Inflammatory macrophage treated with lipopolysaccharide for 1 hour (primary cell): Measurements from ENCODE around the gene ELMO1.

Experiments
- DNase-seq, 2 donors: peaks; one replicate each; pipeline ENCODE4 v3.0.0-alpha.2; 2020 to 2022

ELMO1 gene

DNA sequence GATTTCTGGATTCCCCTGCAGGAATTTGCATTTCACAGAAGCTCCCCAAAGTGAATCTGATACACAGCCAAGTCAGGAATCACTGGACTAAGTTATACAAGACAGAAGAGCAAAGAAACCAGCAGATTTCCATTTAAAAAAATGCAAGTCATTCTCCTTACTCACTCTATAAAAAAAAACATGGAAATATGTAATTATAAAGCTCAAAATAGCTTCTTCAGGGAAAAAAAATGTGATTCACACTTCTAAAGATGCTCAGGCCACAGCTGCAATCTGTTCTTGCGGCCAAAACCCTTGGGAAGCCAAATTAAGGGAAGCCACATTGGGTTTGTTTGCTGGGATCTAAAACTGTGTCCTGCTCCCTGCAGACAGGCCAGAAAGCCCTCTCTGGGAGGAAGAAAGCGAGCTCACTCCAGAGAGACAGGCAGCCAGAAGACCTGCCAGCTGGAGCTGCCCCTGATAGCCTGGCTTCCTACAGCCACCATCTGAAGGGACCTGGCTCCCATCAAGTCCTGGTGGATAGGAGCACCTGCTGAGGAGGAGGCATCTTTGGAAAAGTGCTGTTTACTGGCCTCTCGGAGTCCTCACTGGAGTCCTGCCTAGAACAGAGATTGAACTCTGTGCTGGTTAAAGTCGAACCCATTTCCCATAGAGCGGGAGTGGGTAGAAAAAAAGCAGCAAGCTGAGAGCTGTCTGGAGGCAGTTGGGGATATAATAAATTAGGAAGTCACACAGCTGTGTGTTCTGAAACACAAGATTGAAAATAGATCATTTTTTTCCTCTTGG lies 365.2 kb downstream of the ELMO1 start:
- DNase-seq, result no peak

DNA sequence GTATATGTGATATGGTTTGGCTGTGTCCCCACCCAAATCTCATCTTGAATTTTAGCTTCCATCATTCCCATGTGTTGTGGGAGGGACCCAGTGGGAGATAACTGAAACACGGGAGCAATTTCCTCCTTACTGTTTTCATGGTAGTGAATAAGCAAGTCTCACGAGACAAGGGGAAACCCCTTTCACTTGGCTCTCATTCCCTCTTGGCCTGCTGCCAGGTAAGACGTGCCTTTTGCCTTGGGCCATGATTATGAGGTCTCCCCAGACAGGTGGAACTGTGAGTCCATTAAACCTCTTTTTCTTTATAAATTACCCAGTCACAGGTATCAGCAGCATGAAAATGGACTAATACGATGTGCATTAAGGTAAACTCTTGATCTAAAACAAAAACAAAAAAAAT lies 367.2 kb downstream of the ELMO1 start:
- DNase-seq, result peak in 1 of 2 donors; percentile 25

DNA sequence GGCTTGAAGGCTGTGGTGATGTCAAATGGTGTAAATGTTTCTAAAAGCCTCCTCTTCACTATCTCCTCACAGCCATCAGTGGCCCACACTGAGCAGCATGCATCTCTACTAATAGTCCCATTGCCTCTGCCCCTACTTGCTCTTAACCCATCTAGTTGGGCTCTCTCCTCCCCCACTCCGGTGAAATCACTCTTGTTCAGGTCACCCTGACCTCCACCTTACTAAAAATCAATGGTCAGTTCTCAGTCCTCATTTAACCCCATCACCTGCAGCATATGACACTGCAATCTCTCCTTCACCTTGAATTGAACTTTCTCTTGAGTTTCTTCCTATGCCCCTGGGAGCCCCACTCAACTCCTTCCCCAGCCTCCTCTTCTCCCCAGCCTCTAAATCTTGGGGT lies 369.2 kb downstream of the ELMO1 start:
- DNase-seq, result no peak

DNA sequence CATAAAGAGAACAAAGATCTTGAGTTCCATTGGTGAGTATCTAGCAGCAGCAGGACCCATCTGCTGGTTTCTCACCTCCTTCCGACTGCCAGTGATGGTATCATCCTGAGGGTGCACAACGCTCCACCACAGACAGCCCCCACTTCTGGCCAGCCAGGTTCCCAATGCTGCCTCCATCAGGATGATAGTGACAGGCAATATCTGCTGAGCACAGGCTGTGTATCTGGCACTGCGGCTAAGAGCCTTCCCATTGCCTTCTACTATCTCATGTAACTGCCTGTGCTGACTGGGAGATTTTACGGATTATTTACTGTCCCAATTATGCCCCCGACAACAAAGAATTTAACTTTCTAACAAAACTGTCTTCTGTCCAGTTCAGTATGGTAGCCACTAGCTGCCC lies 372.0 kb downstream of the ELMO1 start:
- no peak for DNase-seq

DNA sequence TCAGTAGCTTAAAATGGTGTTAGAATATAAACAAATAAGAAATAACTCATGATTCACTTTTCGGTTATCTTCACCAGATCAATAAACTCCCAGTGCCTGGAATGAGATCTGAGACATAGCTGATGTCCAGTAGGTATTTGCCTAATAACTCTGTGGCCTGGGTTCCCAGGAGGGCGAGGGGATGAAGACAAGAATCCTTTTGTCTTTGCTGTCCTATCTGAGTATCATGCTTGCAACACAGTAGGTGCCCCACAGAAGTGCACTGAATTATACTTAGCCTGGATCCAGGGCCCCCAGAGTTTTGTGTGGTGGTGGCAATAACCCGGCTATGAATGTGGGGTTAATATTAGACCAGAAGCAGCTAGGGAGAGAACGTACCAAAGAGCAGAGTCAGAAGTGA lies 374.3 kb downstream of the ELMO1 start:
- DNase-seq, result no peak

DNA sequence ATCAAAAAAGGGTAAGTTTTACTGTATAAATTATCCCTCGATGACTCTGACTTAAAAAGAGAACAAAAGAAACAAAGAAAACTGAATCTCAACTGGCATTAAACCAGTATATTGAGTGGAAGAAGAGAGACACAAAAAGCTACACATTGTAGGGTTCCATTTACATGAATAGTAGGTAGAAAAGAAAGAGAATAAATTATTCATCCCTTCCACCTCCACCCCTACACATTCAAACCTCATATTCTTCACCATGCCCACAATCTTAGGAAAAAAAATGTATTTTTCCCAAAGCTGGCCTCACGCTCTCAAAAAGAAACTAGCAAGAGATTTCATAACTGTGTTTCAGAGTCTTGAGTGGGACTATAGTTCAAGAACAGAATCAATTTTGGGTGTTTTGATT lies 377.5 kb downstream of the ELMO1 start:
- DNase-seq, result no peak

DNA sequence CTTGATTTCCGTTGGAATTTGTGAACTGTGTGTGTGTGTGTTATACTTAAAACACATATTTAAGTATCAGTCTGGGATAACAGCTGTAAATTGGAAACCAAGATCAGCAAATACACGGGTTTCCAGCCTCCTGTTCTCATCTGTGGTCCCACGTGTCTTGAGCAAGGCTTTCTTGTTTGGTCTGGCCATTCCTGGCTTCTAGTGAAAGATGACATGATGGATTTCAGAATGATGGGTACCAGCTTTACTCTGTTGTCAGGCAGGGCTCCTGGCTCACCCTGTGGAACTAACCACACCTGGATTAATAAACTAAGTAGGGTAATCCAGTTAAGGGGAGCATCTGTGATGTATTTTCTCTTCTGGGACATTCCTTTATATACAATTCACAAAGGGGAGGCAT lies 378.2 kb downstream of the ELMO1 start:
- DNase-seq, result no peak

DNA sequence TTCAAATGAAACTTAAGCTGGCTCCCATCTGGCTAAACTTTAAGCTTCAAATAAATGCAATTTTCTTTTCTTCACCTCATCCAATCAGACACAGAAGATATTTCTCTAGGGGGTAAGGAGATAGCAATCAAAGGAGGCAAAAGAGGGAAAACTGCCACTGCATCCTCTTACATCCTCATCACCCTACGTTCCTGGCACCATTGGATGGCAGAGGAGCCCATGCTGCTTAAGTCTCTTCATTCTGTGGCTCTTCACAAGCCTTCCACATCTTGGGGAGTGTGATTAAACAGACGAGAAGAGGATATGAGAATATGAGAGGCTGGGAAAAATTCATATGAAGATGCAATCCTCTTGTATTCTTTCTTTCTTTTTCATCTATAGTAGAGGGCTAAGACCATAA lies 378.6 kb downstream of the ELMO1 start:
- DNase-seq, result no peak

DNA sequence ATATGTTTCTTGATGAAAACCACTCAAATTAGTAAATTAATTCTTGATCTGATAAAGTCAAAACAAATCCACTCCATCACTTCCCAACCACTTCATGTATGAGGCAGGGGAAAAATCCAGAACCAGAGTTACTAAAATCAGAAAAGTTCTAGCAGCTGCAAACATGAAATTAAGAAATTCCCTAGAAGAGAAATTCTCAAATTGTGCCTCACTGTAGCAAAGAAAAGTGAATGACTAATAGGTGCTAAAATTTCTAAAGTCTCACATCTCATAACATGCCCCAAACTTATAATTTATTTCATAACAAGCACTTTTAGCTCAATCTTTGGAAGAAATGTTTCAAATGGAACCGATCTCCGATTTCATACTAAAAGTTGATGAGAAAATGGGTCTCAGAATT lies 379.3 kb downstream of the ELMO1 start:
- DNase-seq, result peak in 1 of 2 donors; percentile 33

DNA sequence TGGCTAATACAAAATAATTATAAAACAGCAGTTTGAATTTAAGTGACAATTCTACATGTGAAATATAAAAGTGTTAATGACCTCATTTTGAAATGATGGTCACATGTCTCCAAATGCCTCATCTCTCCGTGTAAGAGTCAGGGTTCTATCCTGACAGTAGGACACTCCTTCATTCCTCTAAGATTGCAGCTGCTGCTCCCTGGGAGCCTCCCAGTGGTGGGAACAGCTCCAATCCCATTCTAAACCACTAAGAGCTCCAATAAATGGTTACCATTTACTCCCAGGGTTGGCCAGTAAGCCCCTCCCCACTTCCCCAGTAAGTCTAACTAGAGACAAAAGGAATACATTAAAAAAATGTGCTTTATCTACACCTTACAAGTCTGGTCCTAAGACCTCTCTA lies 379.8 kb downstream of the ELMO1 start:
- DNase-seq, result no peak

DNA sequence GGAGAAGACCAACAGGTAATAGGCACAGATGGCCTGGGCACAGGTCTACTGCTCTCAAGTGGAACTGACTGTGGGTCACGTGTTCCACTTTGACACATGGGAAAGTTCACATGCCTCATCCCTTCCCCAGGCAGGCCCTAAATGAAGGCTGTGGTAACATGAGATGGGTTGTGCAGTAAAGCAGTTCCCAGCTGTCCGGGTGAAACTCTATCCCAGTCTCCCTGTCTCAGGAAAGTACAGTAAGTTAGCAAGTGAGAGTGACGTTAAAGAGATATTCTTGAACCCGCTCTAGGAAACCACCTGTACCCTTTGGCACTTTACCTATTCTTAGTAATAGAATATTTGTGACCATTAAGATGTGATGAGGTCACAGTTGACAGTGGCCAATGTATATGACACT lies 380.6 kb downstream of the ELMO1 start:
- DNase-seq, result no peak

DNA sequence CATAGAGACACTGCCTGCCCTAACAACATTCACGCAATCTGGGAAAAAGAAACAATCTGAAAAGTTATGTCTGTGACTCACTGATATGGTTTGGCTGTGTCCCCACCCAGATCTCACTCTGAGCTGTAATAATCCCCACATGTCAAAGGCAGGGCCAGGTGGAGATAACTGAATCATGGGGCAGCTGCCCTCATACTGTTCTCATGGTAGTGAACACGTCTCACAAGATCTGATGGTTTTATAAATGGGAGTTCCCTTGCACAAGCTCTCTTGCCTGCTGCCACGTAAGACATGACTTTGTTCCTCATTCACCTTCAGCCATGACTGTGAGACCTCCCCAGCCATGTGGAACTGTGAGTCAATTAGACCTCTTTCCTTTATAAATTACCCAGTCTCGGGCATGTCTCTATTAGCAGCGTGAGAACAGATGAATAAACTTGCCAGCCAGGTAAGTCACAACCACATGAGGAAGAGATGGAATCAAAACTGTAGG lies 382.8 kb downstream of the ELMO1 start:
- DNase-seq, result peak; percentile 17 to 68

DNA sequence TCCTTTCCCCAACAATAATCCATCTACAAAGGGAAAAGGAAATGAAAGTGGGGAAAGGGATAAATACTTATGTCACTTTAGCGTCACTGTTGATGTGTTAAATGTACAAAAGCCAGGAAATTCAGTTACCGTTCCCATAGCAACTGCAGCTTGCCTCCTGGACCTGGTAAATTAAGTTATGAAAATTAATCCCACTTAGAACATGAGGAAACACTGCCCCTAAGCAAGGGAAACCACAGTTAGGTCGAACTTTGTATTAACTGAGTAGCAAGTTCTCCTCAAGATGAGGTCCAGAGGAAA lies 386.2 kb downstream of the ELMO1 start:
- no peak for DNase-seq

DNA sequence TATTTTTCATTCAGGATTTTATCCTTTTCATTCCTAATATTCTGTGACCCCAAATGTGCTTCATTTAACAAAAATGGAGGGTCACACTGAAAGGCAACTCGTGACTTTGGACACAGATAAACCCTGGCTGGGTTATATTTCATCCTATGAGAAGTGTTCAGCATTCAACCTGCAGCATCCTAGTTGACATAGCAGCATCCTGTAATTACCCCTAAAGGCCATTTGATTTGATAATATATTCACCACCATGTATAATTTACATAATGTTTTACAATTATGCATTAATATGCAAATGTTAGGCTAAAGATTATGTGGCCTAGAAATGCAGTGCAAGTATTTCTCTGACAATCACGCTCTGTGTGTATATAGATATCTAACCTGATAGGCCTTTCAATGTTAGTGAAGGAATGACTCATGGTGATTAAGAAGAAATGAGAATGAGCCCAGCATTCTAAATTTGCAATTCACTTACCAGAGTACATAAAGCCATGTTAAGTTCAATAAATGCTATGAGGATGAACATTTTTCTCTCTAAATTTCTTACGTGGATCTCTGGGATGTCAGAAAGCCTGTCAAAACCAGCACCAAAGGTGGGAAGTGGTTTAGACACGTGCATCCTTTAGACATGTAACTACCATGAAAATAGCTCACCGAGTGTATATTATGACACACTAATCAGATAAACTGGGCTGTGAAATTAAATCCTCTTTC lies 386.7 kb downstream of the ELMO1 start:
- no peak for DNase-seq

DNA sequence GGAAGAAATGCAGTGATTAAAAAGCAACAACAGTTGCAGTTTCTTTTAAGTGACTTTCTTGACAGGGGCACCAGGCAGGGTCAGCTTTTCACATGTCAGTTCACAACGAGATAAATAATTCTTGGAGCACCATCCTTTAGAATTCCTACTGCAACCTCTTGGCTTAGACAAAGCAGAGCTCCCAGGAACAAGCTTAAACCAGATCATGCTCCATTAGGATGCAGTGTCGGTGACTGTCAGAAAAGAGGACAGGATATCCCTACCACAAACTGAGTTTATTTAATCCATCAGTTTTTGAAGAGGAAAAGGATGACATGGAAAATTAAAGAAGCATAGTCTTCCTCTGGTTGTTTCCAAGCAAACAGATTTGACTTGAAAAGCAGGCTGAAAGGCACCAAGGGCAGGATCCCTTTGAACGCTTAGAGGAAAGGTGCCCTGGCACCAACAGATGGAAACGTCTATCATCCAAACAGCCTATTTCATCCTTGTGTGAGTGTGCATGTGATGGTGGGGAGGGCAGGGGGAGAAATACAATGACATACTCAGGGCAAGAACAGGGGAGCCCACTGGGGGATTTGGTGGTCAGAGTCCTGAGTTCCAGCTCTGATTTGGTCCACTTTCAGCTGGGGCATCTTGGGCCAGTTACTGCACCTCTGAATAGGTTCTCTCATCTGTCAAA lies 392.3 kb downstream of the ELMO1 start:
- no peak for DNase-seq

DNA sequence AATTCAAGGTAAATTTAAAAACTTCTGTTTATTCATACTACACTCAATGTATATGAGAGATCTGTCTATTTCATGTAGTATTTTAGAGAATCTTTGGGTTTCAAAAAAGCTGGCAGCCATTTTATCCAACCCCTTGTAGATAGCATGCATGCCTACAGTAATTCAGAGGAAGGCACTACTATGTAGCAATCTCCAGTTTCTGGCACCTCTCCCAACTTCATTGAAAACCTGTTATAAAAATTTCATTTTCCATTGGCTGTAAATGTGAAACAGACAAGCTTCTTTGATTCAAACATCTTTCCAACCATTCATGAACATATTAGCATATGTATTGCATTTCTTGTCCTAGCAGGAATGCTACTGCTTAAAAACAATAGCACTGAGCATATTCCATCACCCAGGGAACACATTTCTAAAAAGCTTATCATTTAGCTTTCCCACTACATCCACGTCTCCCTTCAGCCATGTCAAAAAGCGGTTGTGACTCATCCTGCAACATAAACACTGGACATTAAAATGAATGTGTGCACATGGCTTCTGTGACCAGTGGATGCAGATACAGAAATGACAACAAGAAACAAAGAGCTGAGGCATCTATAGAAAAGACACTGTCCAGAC lies 393.9 kb downstream of the ELMO1 start:
- no peak for DNase-seq

DNA sequence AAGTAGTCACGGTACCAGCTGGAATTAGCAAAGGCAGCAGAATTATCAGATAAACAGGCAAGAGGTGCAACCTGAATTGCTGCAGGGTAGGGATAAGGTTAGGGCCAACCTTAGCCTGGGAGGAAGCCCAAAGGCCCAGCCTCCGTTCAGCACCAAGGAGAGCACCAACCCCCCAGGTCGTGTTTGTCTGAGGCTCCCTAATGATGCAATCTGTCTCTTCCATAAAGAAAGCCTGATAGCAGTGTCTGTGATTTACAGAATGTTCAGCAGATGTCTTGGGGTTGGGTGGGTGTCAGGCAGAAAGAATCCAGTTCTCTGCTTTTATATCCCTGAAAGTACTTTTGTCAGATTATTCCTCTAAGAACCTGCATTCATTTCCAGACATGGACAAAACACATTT lies 396.0 kb downstream of the ELMO1 start:
- DNase-seq, result no peak

DNA sequence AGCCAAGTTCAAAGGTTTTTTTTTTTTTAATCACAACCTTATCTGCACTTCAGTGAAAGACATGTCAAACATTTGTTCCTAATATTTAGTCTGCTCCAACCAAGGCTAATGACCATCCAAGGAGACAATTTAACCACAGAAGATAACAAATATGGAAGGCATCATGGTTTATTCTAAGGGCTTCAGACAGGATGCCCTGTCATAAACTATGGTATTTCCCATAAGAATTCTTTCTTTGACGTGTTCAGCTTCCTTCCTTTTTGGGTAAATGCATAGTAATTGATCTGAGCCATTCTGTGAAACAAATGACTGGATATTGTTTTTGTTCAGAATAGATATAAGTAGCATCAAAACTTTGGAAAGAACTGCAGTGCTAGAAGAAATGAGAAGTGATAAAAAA lies 397.9 kb downstream of the ELMO1 start:
- no peak for DNase-seq

DNA sequence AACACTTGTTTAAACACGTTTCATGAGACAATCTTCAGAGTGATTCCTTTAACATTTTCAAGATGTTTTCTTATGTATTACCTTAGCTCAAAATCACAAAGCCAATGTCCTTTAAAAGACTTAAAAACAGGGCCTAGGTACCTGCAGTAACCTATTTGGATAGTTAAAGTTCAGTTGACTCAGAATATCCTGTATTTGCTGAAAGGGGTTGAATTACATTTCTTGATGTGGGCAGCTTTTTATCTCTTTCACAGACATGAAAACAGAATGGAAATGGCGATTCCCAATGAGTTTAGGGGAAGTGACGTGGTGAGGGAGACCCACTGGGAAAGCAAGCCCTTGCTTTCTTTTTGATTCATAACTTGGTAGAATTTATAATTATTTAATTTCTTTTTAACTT lies 400.0 kb downstream of the ELMO1 start:
- DNase-seq, result no peak

DNA sequence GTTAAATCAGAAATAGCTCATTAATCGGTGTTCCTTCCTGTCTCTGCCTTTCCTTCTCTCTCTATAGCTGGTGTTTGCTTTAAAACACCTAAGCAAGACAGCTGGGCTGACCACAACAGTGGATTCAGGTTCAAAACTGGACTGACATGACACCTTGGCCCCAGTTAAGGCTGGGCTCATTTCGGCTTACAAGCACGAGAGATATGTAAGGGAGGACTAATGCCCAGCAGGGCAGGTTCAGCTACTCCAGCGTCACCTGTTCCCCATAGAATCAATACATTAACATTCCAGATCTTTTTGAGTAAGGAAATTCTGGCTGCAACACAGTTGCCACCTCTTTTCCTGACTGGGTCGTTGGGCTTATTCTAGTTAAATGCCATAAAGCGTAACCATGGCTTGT lies 401.4 kb downstream of the ELMO1 start:
- no peak for DNase-seq

DNA sequence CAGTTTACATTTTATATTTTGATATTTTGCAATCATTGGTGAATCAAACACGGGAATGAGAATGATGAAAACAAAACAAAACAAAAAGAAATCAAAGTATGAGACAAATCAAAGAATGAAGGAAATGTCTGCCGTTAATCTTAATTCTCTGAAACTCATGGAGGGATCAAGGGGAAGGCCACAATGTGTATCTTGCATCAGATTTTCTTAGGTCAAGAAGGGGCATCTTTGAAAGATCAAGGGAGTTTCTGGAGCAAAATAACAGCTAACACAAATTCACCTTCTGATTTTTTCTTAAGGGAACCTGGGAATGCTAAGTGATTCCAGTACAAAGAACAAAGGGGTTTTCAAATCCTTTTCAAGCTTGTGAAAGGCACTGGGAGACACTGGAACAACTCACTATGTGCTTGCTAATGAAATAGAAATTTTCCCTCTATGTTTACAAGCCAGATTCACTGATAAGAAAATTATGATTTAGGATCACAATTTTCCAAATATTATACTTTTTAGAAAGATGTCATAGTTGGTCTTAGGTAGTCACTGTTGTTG lies 402.1 kb downstream of the ELMO1 start:
- no peak for DNase-seq

DNA sequence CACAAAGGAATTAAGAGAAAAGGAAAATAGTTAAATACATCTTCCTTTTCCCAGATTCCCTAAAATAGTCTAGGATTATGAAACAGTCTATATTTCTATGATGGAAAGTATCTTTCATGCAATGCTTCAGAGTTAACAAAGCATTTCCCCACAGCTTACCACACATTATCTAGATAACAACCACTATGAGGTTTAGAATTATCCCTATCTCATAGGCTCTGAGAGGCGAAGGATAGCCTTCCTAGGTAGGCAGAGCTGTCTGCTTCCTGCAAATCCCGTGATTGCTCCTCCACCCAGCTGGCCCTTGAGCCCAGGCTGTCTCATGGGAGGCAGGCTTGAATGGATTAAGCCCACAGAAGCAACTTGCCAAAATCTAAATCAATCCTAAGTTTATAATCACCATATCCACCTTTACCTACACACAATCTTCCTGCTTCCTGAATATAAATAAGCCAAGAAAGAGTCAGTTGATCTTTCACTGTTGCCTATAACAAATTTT lies 402.9 kb downstream of the ELMO1 start:
- no peak for DNase-seq

DNA sequence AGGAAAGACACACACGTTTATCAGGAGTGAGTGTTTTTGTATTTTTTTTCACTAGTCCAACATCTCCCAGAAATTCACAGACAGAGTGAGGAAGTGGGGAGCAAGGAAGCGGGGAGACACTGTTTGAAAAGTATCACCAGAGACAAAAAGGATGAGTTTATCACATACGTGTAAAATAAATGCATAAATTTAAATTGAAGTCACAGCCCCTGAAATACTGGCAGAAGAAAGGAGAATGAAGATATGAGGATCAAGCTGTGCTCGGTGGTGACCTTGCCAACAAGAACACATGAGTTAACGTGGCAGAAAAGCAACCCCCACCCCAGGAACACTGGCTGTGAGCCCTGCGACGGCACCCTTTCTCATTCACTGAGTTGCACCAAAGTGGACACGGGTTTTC lies 407.2 kb downstream of the ELMO1 start:
- no peak for DNase-seq
